Activated T-helper 1 cell treated with anti-CD3 and anti-CD28 coated beads, Interleukin-12 subunit alpha, Interleukin-12 subunit beta, Interleukin-2, Interleukin-4 antibody, amounts not matched to agents 30 ng/mL and 10 ng/mL and 1 ng/mL, durations not matched to agents 14 hours and 24 hours and 36 hours (primary cell): ENCODE results near the gene PSMD13. TPM values are rescaled to one million over a fixed set of nuclear protein-coding genes. Genes with fewer than 3 reads are reported as not detected.
"Not testable (repeated sequence)": the region's sequence is repeated elsewhere in the genome, so short reads cannot be mapped to it uniquely, and the experiment has no call there.

Source experiments
- DNase-seq: peaks from one replicate; pipeline ENCODE4 v3.0.0; 2021; ENCODE audit warnings: low spot score
- H3K27ac Mint-ChIP-seq: one replicate; pipeline ENCODE4 v1.8.0; 2021; ENCODE audit warnings: mild to moderate bottlenecking, mixed read lengths
- H3K27me3 Mint-ChIP-seq: one replicate; pipeline ENCODE4 v1.8.0; 2022; ENCODE audit warnings: mild to moderate bottlenecking, moderate library complexity, mixed read lengths; ENCODE audit not compliant: insufficient read depth
- H3K36me3 Mint-ChIP-seq: one replicate; pipeline ENCODE4 v1.8.0; 2021; ENCODE audit warnings: low read depth, mixed read lengths
- H3K4me1 Mint-ChIP-seq: one replicate; pipeline ENCODE4 v1.8.0; 2021; ENCODE audit warnings: low read depth, mixed read lengths
- H3K4me3 Mint-ChIP-seq: one replicate; pipeline ENCODE4 v1.8.0; 2021; ENCODE audit warnings: mild to moderate bottlenecking, moderate library complexity, mixed read lengths
- H3K9me3 Mint-ChIP-seq: one replicate; pipeline ENCODE4 v1.8.0; 2021; ENCODE audit warnings: mixed read lengths
- intact Hi-C: fragments of 100-400 bp; cut with micrococcal nuclease; formaldehyde crosslinking; loops from one replicate; pipeline ENCODE4 v1.15.1; 2024
- total RNA-seq: library from RNA; stranded (reverse); gene quantifications from 2 replicates; pipeline ENCODE4 v1.2.3, GENCODE V29; 2022

Gene PSMD13
- total RNA-seq, 1 donor from 2014 or later, result 266 TPM

DNA sequence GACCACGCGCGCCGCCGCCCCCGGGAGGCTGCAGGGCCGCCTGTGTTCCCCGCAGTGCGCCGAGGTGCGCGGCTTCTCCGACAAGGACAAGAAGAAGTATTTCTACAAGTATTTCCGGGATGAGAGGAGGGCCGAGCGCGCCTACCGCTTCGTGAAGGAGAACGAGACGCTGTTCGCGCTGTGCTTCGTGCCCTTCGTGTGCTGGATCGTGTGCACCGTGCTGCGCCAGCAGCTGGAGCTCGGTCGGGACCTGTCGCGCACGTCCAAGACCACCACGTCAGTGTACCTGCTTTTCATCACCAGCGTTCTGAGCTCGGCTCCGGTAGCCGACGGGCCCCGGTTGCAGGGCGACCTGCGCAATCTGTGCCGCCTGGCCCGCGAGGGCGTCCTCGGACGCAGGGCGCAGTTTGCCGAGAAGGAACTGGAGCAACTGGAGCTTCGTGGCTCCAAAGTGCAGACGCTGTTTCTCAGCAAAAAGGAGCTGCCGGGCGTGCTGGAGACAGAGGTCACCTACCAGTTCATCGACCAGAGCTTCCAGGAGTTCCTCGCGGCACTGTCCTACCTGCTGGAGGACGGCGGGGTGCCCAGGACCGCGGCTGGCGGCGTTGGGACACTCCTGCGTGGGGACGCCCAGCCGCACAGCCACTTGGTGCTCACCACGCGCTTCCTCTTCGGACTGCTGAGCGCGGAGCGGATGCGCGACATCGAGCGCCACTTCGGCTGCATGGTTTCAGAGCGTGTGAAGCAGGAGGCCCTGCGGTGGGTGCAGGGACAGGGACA is 44.1 kb downstream of the PSMD13 start:
- peaks cover 11% of the 10 kb centered on the region for H3K9me3 Mint-ChIP-seq
- H3K4me3 Mint-ChIP-seq, result peak overlapping the region; percentile 84
- intact Hi-C loops, result loop anchor here (1.0 kb wide), 1 partner anchor 12 kb away; no protein-coding TSS in a partner anchor
- H3K27ac Mint-ChIP-seq, result peak overlapping the region; percentile 72
- peaks cover 55% of the 10 kb centered on the region for H3K4me1 Mint-ChIP-seq
- DNase-seq, result no peak
- H3K27me3 Mint-ChIP-seq, result peaks cover 24% of the 10 kb centered on the region
- peaks cover 41% of the 10 kb centered on the region for H3K36me3 Mint-ChIP-seq

DNA sequence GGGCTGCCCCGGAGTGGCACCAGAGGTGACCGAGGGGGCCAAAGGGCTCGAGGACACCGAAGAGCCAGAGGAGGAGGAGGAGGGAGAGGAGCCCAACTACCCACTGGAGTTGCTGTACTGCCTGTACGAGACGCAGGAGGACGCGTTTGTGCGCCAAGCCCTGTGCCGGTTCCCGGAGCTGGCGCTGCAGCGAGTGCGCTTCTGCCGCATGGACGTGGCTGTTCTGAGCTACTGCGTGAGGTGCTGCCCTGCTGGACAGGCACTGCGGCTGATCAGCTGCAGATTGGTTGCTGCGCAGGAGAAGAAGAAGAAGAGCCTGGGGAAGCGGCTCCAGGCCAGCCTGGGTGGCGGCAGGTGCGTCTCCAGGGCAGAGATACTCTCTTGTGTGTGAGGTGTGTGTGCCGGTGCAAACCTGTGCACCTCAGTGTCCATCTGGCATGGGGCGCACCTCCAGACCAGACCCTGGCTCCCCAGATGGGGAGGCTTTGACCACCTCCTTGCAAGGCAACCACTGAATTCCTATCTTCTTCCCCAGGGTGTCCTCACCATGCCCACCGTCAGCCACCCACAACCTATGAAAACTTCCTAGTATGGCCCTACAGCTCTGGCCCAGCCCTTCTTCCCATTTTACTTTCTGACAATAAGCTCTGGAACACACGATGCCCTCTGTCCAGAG is 44.8 kb downstream of the PSMD13 start:
- Mint-ChIP-seq H3K36me3 (peaks cover 34% of the 10 kb centered on the region), H3K27me3 (peaks cover 18% of the 10 kb centered on the region), H3K9me3 (peaks cover 4% of the 10 kb centered on the region), H3K4me1 (peaks cover 57% of the 10 kb centered on the region), H3K27ac (peak overlapping the region; percentile 85), H3K4me3 (peak overlapping the region; percentile 84)
- intact Hi-C loops, result loop anchor here (1.0 kb wide), 1 partner anchor 12 kb away; no protein-coding TSS in a partner anchor
- no peak for DNase-seq

DNA sequence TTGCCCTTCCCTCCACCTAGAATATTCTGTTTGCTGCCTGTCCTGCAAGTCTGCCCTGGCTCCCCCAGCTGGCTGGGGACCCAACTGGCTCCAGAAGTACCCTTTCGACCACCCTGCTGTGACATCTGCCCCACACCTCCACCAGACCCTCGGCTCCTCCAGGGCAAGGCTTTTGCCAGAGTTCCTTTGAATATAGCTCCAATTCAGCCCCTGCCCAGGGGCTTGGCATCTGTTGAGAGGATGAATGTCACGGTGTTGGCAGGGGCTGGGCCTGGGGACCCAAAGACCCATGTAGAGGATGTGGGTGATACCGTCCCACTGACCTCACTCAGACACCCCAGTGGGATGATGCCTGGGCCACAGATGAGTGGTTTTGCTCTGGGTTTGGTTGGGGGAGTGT is 45.4 kb downstream of the PSMD13 start:
- H3K9me3 Mint-ChIP-seq, result peaks cover 3% of the 10 kb centered on the region
- DNase-seq, result no peak
- H3K4me3 Mint-ChIP-seq, result peak overlapping the region; percentile 84
- H3K36me3 Mint-ChIP-seq, result peaks cover 31% of the 10 kb centered on the region
- peak overlapping the region; percentile 85 for H3K27ac Mint-ChIP-seq
- peaks cover 17% of the 10 kb centered on the region for H3K27me3 Mint-ChIP-seq
- intact Hi-C loops, result no loop called here
- peaks cover 59% of the 10 kb centered on the region for H3K4me1 Mint-ChIP-seq

DNA sequence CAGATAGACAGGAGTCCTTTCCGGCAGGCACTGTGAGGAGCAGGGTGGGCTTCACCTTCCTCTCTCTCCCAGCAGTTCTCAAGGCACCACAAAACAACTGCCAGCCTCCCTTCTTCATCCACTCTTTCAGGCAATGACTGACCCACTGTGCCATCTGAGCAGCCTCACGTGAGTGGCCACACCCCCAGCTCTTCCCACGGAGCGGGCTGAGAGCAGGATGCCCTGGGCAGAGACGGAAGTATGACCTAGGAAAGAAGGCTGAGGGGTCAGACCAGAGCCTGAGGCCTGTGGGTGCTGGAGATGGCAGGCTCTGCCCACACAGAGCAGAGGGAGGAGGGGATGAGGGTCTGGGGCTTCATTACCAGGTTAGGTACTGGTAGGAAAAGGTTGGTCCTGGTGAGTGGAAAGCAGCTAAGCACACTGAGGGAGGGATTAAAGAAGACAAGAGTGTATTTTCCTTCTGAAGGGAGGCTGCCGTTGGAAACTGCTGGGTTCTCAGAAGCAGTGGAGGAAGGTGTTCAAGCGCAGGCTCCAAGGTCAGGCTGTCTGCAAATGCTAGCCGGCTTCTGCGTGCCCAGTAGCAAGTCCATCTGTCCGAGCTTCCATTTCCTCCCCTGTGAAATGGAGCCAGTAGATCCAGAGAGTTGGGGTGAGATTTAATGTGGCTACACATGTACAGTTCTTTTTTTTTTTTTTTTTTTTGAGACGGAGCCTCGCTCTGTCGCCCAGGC is 46.0 kb downstream of the PSMD13 start:
- H3K9me3 Mint-ChIP-seq, result no peaks in the 10 kb centered on the region
- peaks cover 18% of the 10 kb centered on the region for H3K27me3 Mint-ChIP-seq
- DNase-seq, result no peak
- intact Hi-C loops, result no loop called here
- peaks cover 56% of the 10 kb centered on the region for H3K4me1 Mint-ChIP-seq
- peak overlapping the region; percentile 84 for H3K4me3 Mint-ChIP-seq
- H3K27ac Mint-ChIP-seq, result peak overlapping the region; percentile 85
- peaks cover 29% of the 10 kb centered on the region for H3K36me3 Mint-ChIP-seq

DNA sequence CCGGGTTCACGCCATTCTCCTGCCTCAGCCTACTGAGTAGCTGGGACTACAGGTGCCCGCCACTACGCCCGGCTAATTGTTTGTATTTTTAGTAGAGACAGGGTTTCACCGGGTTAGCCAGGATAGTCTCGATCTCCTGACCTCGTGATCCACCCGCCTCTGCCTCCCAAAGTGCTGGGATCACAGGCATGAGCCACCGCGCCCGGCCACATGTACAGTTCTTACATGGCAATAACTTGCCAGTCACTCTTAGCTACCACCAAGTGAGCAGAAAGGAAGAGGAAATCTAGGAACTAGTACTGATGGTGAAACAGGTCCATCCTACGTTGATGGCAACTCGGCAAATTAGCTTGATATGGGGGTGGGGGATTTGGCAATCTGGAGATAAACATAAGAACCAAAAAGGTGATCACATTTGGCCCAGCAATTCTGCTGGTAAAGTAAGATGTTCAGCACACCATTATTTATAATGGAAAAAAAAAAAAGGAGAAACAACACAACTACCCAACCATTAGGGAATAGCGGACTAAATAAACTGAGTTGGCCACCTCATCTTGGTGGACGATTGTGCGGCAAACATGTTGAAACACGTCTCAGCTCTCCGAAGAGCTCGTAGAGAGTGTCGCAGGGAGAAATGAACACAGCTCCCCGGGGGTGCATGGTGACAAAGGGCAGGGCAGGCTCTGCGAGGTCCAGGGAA is 46.8 kb downstream of the PSMD13 start:
- peak overlapping the region; percentile 84 for H3K4me3 Mint-ChIP-seq
- H3K9me3 Mint-ChIP-seq, result no peaks in the 10 kb centered on the region
- peaks cover 54% of the 10 kb centered on the region for H3K4me1 Mint-ChIP-seq
- H3K36me3 Mint-ChIP-seq, result peaks cover 27% of the 10 kb centered on the region
- peaks cover 20% of the 10 kb centered on the region for H3K27me3 Mint-ChIP-seq
- intact Hi-C loops, result no loop called here
- peak overlapping the region; percentile 29 for H3K27ac Mint-ChIP-seq
- DNase-seq, result no peak

DNA sequence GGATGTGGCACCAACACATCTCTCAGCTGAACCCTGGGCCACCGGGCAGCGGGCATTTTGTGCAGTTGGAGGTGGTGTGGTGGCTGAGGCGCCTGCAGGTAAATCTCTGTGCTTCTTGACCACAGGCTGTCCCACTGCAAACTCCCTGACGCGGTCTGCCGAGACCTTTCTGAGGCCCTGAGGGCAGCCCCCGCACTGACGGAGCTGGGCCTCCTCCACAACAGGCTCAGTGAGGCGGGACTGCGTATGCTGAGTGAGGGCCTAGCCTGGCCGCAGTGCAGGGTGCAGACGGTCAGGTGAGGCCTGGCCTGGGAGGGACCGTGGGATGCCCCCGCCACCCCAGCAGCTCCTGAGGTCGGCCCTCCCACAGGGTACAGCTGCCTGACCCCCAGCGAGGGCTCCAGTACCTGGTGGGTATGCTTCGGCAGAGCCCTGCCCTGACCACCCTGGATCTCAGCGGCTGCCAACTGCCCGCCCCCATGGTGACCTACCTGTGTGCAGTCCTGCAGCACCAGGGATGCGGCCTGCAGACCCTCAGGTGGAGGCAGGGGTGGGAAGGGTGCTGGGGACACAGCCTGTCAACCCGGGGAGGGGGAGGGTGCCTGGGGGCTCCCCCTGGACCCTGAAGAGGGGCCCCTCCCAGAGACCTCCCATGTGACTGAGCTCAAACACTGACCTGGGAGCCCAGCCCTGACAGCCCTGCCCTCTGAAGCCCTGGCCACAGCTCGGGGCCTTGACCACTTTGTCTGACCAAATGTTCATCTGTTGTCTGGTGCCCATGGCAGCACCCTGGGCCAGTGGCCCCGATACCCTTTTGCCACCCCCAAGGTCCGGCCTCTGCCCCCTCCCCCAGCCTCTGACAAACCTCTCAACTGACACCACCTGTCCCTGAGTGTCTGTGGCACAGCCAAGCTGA is 47.6 kb downstream of the PSMD13 start:
- H3K27me3 Mint-ChIP-seq, result peaks cover 17% of the 10 kb centered on the region
- intact Hi-C loops, result loop anchor here (5.0 kb wide), 3 partner anchors 32 to 73 kb away; partner anchors contain the start of genes PSMD13 and SIRT3
- no peaks in the 10 kb centered on the region for H3K9me3 Mint-ChIP-seq
- no peak for DNase-seq
- no peak overlapping the region for H3K4me3 Mint-ChIP-seq
- peaks cover 25% of the 10 kb centered on the region for H3K36me3 Mint-ChIP-seq
- H3K27ac Mint-ChIP-seq, result no peak overlapping the region
- peaks cover 50% of the 10 kb centered on the region for H3K4me1 Mint-ChIP-seq

DNA sequence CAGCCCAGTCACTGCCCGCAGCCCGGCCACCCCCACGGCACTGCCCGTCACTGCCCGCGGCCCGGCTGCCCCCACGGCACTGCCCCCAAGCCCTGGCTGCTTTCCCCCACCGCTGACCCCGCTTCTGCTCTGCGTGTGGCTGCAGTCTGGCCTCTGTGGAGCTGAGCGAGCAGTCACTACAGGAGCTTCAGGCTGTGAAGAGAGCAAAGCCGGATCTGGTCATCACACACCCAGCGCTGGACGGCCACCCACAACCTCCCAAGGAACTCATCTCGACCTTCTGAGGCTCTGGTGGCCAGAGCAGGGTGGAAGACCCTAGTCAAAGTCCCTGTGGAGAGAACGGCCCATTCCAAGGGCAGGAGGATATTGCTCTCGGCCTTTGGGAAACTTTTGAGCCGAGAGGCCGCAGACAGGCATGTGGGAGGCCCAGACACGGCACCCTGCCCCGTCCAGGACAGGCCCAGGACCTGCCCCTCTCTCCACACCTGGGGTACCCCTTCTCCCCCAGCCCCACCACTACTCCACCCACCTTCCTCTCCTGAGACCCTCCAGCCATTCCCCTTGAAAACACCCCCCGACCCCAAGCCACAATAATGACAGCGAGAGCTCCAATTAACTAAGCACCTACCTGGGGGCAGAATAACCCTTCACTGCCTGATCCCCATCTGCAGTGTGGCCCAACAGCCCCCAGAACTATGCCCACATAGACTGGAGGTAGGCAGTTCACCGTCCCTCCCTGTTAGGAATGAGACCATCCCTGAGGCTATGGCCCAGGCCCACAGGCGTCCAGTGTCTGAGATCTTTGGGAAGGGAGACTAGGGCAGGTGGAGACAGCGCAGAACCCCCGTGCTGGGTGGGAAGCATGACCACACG is 48.5 kb downstream of the PSMD13 start:
- H3K4me1 Mint-ChIP-seq, result peaks cover 50% of the 10 kb centered on the region
- no peaks in the 10 kb centered on the region for H3K9me3 Mint-ChIP-seq
- intact Hi-C loops, result loop anchor here (5.0 kb wide), 3 partner anchors 33 to 72 kb away; partner anchors contain the start of genes PSMD13 and SIRT3
- peaks cover 16% of the 10 kb centered on the region for H3K27me3 Mint-ChIP-seq
- no peak for DNase-seq
- peaks cover 25% of the 10 kb centered on the region for H3K36me3 Mint-ChIP-seq
- peak overlapping the region; percentile 26 for H3K4me3 Mint-ChIP-seq
- H3K27ac Mint-ChIP-seq, result peak overlapping the region; percentile 44

DNA sequence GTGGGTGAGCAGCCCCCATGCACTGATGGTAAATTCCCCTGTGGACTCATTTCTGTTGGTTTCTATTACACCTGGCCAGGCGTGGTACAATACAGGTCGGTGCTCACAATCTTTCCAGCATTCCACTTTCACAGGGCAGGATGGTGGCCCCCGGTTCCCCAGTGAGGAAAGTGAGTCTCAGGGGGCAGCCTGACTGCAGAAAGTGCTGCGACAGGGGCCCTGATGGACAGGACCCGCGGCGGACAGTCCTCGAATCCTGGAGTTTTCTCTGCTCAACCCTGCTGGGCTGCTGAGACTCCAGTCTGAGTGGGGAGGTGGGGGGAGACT is 49.1 kb downstream of the PSMD13 start:
- intact Hi-C loops, result loop anchor here (5.0 kb wide), 3 partner anchors 34 to 71 kb away; partner anchors contain the start of genes PSMD13 and SIRT3
- DNase-seq, result no peak
- Mint-ChIP-seq H3K9me3 (no peaks in the 10 kb centered on the region), H3K27me3 (peaks cover 16% of the 10 kb centered on the region), H3K27ac (peak overlapping the region; percentile 44), H3K4me1 (peaks cover 51% of the 10 kb centered on the region), H3K36me3 (peaks cover 23% of the 10 kb centered on the region), H3K4me3 (no peak overlapping the region)

DNA sequence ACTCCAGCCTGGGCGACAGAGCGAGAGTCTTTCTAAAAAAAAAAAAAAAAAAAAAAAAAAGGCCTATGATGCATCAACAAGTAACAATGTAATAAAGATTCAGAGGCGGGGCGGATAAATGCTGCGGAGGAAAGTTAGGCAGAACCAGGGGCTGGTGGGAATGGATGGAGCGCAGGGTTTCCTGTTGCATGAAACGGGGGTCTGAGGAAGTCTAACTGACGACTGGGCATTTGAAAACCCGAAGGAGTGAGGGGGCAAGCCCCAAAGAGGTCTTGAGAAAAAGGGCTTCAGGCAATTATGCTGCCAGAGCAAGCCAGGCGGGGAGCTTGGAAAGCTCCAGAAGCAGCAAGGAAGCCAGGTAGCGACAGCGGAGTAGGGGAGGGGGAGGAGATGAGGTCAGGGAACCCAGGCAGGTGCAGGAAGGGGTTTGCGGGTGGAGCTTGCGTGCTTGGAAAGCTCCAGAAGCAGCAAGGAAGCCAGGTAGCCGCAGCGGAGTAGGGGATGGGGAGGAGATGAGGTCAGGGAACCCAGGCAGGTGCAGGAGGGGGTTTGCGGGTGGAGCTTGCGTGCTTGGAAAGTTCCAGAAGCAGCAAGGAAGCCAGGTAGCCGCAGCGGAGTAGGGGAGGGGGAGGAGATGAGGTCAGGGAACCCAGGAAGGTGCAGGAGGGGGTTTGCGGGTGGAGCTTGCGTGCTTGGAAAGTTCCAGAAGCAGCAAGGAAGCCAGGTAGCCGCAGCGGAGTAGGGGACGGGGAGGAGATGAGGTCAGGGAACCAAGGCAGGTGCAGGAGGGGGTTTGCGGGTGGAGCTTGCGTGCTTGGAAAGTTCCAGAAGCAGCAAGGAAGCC is 50.4 kb downstream of the PSMD13 start:
- H3K27me3 Mint-ChIP-seq, result peaks cover 12% of the 10 kb centered on the region
- H3K27ac Mint-ChIP-seq, result peak overlapping the region; percentile 98
- H3K4me3 Mint-ChIP-seq, result peak overlapping the region; percentile 95
- peaks cover 49% of the 10 kb centered on the region for H3K4me1 Mint-ChIP-seq
- H3K9me3 Mint-ChIP-seq, result not testable (repeated sequence)
- DNase-seq, result peak; percentile 57
- intact Hi-C loops, result loop anchor here (5.0 kb wide), 3 partner anchors 35 to 70 kb away; partner anchors contain the start of genes PSMD13 and SIRT3
- H3K36me3 Mint-ChIP-seq, result peaks cover 26% of the 10 kb centered on the region

DNA sequence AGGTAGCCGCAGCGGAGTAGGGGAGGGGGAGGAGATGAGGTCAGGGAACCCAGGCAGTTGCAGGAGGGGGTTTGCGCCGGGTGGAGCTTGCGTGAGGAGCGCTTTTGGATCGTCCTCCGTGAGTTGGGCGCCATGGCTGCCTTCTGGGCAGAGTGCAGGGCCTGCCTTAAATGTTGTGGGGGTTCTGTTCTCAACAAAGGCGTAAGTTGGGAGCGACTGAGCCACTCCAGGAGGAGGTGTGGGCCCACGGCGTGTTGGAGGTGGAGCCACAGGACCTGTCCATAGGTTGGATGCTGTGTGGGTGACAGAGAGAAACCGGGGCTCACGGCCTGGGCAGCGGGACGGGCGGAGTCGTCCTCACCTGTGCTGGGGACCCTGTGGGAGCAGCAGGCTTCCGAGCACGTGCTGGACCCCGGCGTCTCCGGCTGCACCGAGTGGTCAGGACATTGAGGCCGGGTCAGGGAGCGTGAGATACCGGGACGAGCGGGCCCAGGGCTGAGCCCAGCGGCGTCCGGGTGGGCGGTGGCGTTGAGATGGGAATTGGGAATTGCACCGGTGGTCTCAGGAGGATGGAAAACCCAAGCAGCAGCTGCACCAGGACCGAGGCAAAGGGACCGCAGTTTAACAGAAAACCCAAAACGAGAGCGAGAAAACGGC is 51.2 kb downstream of the PSMD13 start:
- peaks cover 18% of the 10 kb centered on the region for H3K36me3 Mint-ChIP-seq
- H3K4me3 Mint-ChIP-seq, result peak overlapping the region; percentile 95

More for the DNA sequence above, 51.2 kb downstream of the PSMD13 start:
- no peak for DNase-seq
- intact Hi-C loops, result loop anchor here (2.0 to 5.0 kb wide), 5 partner anchors 19 to 69 kb away; partner anchors contain the start of genes PSMD13 and SIRT3
- Mint-ChIP-seq H3K27ac (peak overlapping the region; percentile 98), H3K27me3 (peaks cover 6% of the 10 kb centered on the region), H3K9me3 (no peaks in the 10 kb centered on the region), H3K4me1 (peaks cover 42% of the 10 kb centered on the region)
